ENCODE results near the gene MED13.

The MED13 gene

GRCh38 chr17:62090021-62090824 lies 25.1 kb upstream of the MED13 start:
- Histone ChIP-seq H3K36me3 (ENCODE audit: insufficient read depth, low read length) (no peaks in the 10 kb centered on the region), H3K79me2 (ENCODE audit: control insufficient read depth, insufficient read depth, low read length, unreplicated experiment) (no peaks in the 10 kb centered on the region), H3K4me3 (ENCODE audit: low read depth, low read length) (no peak overlapping the region), H3K27me3 (ENCODE audit: insufficient read depth, low read length) (no peaks in the 10 kb centered on the region; the same call in 1 of the 2 replicates), H3K27ac (ENCODE audit: low read depth, low read length) (no peak overlapping the region), H3K4me1 (ENCODE audit: control insufficient read depth, insufficient read depth, low read length, unreplicated experiment) (peaks cover 21% of the 10 kb centered on the region), H2AFZ (ENCODE audit: low read length, unreplicated experiment) (no peak overlapping the region)

- Histone ChIP-seq H3K4me3 (ENCODE audit: low read depth, low read length) (no peak overlapping the region), H3K27ac (ENCODE audit: low read depth, low read length) (no peak overlapping the region)
These were observed 24.3 kb upstream of the MED13 start for GRCh38 chr17:62089334-62089733.

GRCh38 chr17:62086737-62087136 lies 21.7 kb upstream of the MED13 start:
- Histone ChIP-seq H3K4me3 (ENCODE audit: low read depth, low read length) (no peak overlapping the region), H3K4me1 (ENCODE audit: control insufficient read depth, insufficient read depth, low read length, unreplicated experiment) (peaks cover 4% of the 10 kb centered on the region), H3K27me3 (ENCODE audit: insufficient read depth, low read length) (no peaks in the 10 kb centered on the region; the same call in 1 of the 2 replicates), H3K79me2 (ENCODE audit: control insufficient read depth, insufficient read depth, low read length, unreplicated experiment) (no peaks in the 10 kb centered on the region), H3K36me3 (ENCODE audit: insufficient read depth, low read length) (no peaks in the 10 kb centered on the region), H2AFZ (ENCODE audit: low read length, unreplicated experiment) (no peak overlapping the region), H3K27ac (ENCODE audit: low read depth, low read length) (no peak overlapping the region)

More at GRCh38 chr17:62089334-62089733, 24.3 kb upstream of the MED13 start:
- no peaks in the 10 kb centered on the region for H3K79me2 ChIP-seq (ENCODE audit: control insufficient read depth, insufficient read depth, low read length, unreplicated experiment)
- H3K36me3 ChIP-seq (ENCODE audit: insufficient read depth, low read length), result no peaks in the 10 kb centered on the region
- peaks cover 19% of the 10 kb centered on the region for H3K4me1 ChIP-seq (ENCODE audit: control insufficient read depth, insufficient read depth, low read length, unreplicated experiment)
- H2AFZ ChIP-seq (ENCODE audit: low read length, unreplicated experiment), result no peak overlapping the region
- H3K27me3 ChIP-seq (ENCODE audit: insufficient read depth, low read length), result no peaks in the 10 kb centered on the region; the same call in 1 of the 2 replicates

- Histone ChIP-seq H3K79me2 (ENCODE audit: control insufficient read depth, insufficient read depth, low read length, unreplicated experiment) (no peaks in the 10 kb centered on the region), H3K36me3 (ENCODE audit: insufficient read depth, low read length) (no peaks in the 10 kb centered on the region), H3K27ac (ENCODE audit: low read depth, low read length) (no peak overlapping the region), H2AFZ (ENCODE audit: low read length, unreplicated experiment) (no peak overlapping the region), H3K27me3 (ENCODE audit: insufficient read depth, low read length) (no peaks in the 10 kb centered on the region; the same call in 1 of the 2 replicates), H3K4me1 (ENCODE audit: control insufficient read depth, insufficient read depth, low read length, unreplicated experiment) (peaks cover 4% of the 10 kb centered on the region), H3K4me3 (ENCODE audit: low read depth, low read length) (no peak overlapping the region)
These were observed 20.7 kb upstream of the MED13 start for GRCh38 chr17:62085511-62086408.

GRCh38 chr17:62084585-62084984 lies 19.5 kb upstream of the MED13 start:
- H3K4me3 ChIP-seq (ENCODE audit: low read depth, low read length), result no peak overlapping the region
- H3K27ac ChIP-seq (ENCODE audit: low read depth, low read length), result no peak overlapping the region
- H3K27me3 ChIP-seq (ENCODE audit: insufficient read depth, low read length), result peaks cover under 1% of the 10 kb centered on the region; the same call in 1 of the 2 replicates
- H2AFZ ChIP-seq (ENCODE audit: low read length, unreplicated experiment), result no peak overlapping the region
- H3K36me3 ChIP-seq (ENCODE audit: insufficient read depth, low read length), result no peaks in the 10 kb centered on the region
- H3K4me1 ChIP-seq (ENCODE audit: control insufficient read depth, insufficient read depth, low read length, unreplicated experiment), result peaks cover 4% of the 10 kb centered on the region
- no peaks in the 10 kb centered on the region for H3K79me2 ChIP-seq (ENCODE audit: control insufficient read depth, insufficient read depth, low read length, unreplicated experiment)

GRCh38 chr17:62083651-62084050 lies 18.6 kb upstream of the MED13 start:
- H3K36me3 ChIP-seq (ENCODE audit: insufficient read depth, low read length), result no peaks in the 10 kb centered on the region
- no peak overlapping the region for H2AFZ ChIP-seq (ENCODE audit: low read length, unreplicated experiment)
- peaks cover 4% of the 10 kb centered on the region for H3K4me1 ChIP-seq (ENCODE audit: control insufficient read depth, insufficient read depth, low read length, unreplicated experiment)
- H3K27me3 ChIP-seq (ENCODE audit: insufficient read depth, low read length), result peaks cover 5% of the 10 kb centered on the region; the same call in 1 of the 2 replicates
- H3K4me3 ChIP-seq (ENCODE audit: low read depth, low read length), result no peak overlapping the region
- no peak overlapping the region for H3K27ac ChIP-seq (ENCODE audit: low read depth, low read length)
- no peaks in the 10 kb centered on the region for H3K79me2 ChIP-seq (ENCODE audit: control insufficient read depth, insufficient read depth, low read length, unreplicated experiment)

- no peak overlapping the region for H3K27ac ChIP-seq (ENCODE audit: low read depth, low read length)
- no peaks in the 10 kb centered on the region for H3K36me3 ChIP-seq (ENCODE audit: insufficient read depth, low read length)
- H3K79me2 ChIP-seq (ENCODE audit: control insufficient read depth, insufficient read depth, low read length, unreplicated experiment), result no peaks in the 10 kb centered on the region
- H3K4me1 ChIP-seq (ENCODE audit: control insufficient read depth, insufficient read depth, low read length, unreplicated experiment), result peaks cover 3% of the 10 kb centered on the region
- H2AFZ ChIP-seq (ENCODE audit: low read length, unreplicated experiment), result no peak overlapping the region
- peaks cover 15% of the 10 kb centered on the region; the same call in 1 of the 2 replicates for H3K27me3 ChIP-seq (ENCODE audit: insufficient read depth, low read length)
- no peak overlapping the region for H3K4me3 ChIP-seq (ENCODE audit: low read depth, low read length)
These were observed 15.6 kb upstream of the MED13 start for GRCh38 chr17:62080647-62081046.

GRCh38 chr17:62078009-62078408 lies 12.9 kb upstream of the MED13 start:
- Histone ChIP-seq H3K79me2 (ENCODE audit: control insufficient read depth, insufficient read depth, low read length, unreplicated experiment) (no peaks in the 10 kb centered on the region), H3K4me3 (ENCODE audit: low read depth, low read length) (no peak overlapping the region), H3K36me3 (ENCODE audit: insufficient read depth, low read length) (no peaks in the 10 kb centered on the region), H3K4me1 (ENCODE audit: control insufficient read depth, insufficient read depth, low read length, unreplicated experiment) (no peaks in the 10 kb centered on the region), H3K27me3 (ENCODE audit: insufficient read depth, low read length) (peaks cover 15% of the 10 kb centered on the region; the same call in 1 of the 2 replicates), H2AFZ (ENCODE audit: low read length, unreplicated experiment) (no peak overlapping the region), H3K27ac (ENCODE audit: low read depth, low read length) (no peak overlapping the region)

GRCh38 chr17:62076864-62077788 lies 12.0 kb upstream of the MED13 start:
- no peaks in the 10 kb centered on the region for H3K36me3 ChIP-seq (ENCODE audit: insufficient read depth, low read length)
- H3K4me3 ChIP-seq (ENCODE audit: low read depth, low read length), result no peak overlapping the region
- no peaks in the 10 kb centered on the region for H3K4me1 ChIP-seq (ENCODE audit: control insufficient read depth, insufficient read depth, low read length, unreplicated experiment)
- no peak overlapping the region for H2AFZ ChIP-seq (ENCODE audit: low read length, unreplicated experiment)
- H3K27me3 ChIP-seq (ENCODE audit: insufficient read depth, low read length), result peaks cover 15% of the 10 kb centered on the region; the same call in 1 of the 2 replicates
- no peaks in the 10 kb centered on the region for H3K79me2 ChIP-seq (ENCODE audit: control insufficient read depth, insufficient read depth, low read length, unreplicated experiment)
- no peak overlapping the region for H3K27ac ChIP-seq (ENCODE audit: low read depth, low read length)

GRCh38 chr17:62075308-62075815 lies 10.3 kb upstream of the MED13 start:
- H3K4me3 ChIP-seq (ENCODE audit: low read depth, low read length), result no peak overlapping the region
- H3K79me2 ChIP-seq (ENCODE audit: control insufficient read depth, insufficient read depth, low read length, unreplicated experiment), result no peaks in the 10 kb centered on the region
- H3K36me3 ChIP-seq (ENCODE audit: insufficient read depth, low read length), result no peaks in the 10 kb centered on the region
- H2AFZ ChIP-seq (ENCODE audit: low read length, unreplicated experiment), result no peak overlapping the region
- H3K27me3 ChIP-seq (ENCODE audit: insufficient read depth, low read length), result peaks cover 15% of the 10 kb centered on the region; the same call in 1 of the 2 replicates
- H3K27ac ChIP-seq (ENCODE audit: low read depth, low read length), result no peak overlapping the region
- H3K4me1 ChIP-seq (ENCODE audit: control insufficient read depth, insufficient read depth, low read length, unreplicated experiment), result no peaks in the 10 kb centered on the region

All from ACC112 (cell line).